Medulla oblongata (tissue), 1 donor: ENCODE data around the gene TMEM127.
A peak's percentile ranks its signal among the peaks of the same experiment; 100 is the strongest.
"Not testable (repeated sequence)": the region's sequence is repeated elsewhere in the genome, so short reads cannot be mapped to it uniquely, and the experiment has no call there.

Source experiments
- DNase-seq: peaks from one replicate; pipeline ENCODE4 v3.0.0-alpha.2; 2015; ENCODE audit errors: extremely low spot score

TMEM127 gene

GRCh38 chr2:96241227-96241626, 24.6 kb downstream of the TMEM127 start:
- no peak for DNase-seq

GRCh38 chr2:96240341-96241038, 25.3 kb downstream of the TMEM127 start:
- DNase-seq, result no peak

GRCh38 chr2:96239745-96240264, 26.0 kb downstream of the TMEM127 start:
- DNase-seq, result no peak

GRCh38 chr2:96239091-96239490, 26.7 kb downstream of the TMEM127 start:
- DNase-seq, result no peak

GRCh38 chr2:96238266-96238665, 27.5 kb downstream of the TMEM127 start:
- no peak for DNase-seq

- no peak for DNase-seq
These were observed 28.9 kb downstream of the TMEM127 start for GRCh38 chr2:96236882-96237281.

GRCh38 chr2:96233880-96234316, 31.9 kb downstream of the TMEM127 start:
- DNase-seq, result no peak

GRCh38 chr2:96233436-96233835, 32.4 kb downstream of the TMEM127 start:
- no peak for DNase-seq

GRCh38 chr2:96231316-96231715, 34.5 kb downstream of the TMEM127 start:
- DNase-seq, result no peak

GRCh38 chr2:96225016-96225533, 40.7 kb downstream of the TMEM127 start:
- peak; percentile 75 for DNase-seq

- not testable (repeated sequence) for DNase-seq
These were observed 44.7 kb downstream of the TMEM127 start for GRCh38 chr2:96221106-96221505.

GRCh38 chr2:96219959-96220358, 45.8 kb downstream of the TMEM127 start:
- DNase-seq, result not testable (repeated sequence)

GRCh38 chr2:96218508-96219131, 47.2 kb downstream of the TMEM127 start:
- DNase-seq, result no peak

- DNase-seq, result no peak
These were observed 51.2 kb downstream of the TMEM127 start for GRCh38 chr2:96214554-96214953.

- no peak for DNase-seq
These were observed 52.4 kb downstream of the TMEM127 start for GRCh38 chr2:96213379-96213778.

GRCh38 chr2:96212339-96212738, 53.5 kb downstream of the TMEM127 start:
- DNase-seq, result no peak

- DNase-seq, result no peak
These were observed 56.1 kb downstream of the TMEM127 start for GRCh38 chr2:96209729-96210085.

- no peak for DNase-seq
These were observed 56.6 kb downstream of the TMEM127 start for GRCh38 chr2:96209011-96209728.

GRCh38 chr2:96208143-96209010, 57.4 kb downstream of the TMEM127 start, which contains the start of gene STARD7:
STARD7 (minus strand) TSS chr2:96208827; CDS start chr2:96208434, 393 bp downstream.
- DNase-seq, result peak; percentile 97

- no peak for DNase-seq
These were observed 58.0 kb downstream of the TMEM127 start for GRCh38 chr2:96207774-96208142.

- DNase-seq, result peak; percentile 47
These were observed 58.6 kb downstream of the TMEM127 start for GRCh38 chr2:96207073-96207773.
